ENCODE results near the gene ITM2C.

The ITM2C gene

GRCh38 chr2:230829959-230830358, 34.8 kb upstream of the ITM2C start:
- in situ Hi-C loops (cut with HindIII; ENCODE audit: low pct_unique_long_range_greater_than_20kb, low sequenced_read_pairs), result no loop called here
- TF ChIP-seq JUND (IDR thresholded peaks at IDR 0.05; ENCODE audit: low read depth), result no peak
- no peak for DNase-seq (ENCODE audit: low read depth in 1 of 2, low spot score in 1 of 2)

- in situ Hi-C loops (cut with HindIII; ENCODE audit: low pct_unique_long_range_greater_than_20kb, low sequenced_read_pairs), result no loop called here
- no peak for TF ChIP-seq JUND (IDR thresholded peaks at IDR 0.05; ENCODE audit: low read depth)
- no peak for DNase-seq (ENCODE audit: low read depth in 1 of 2, low spot score in 1 of 2)
These were observed 34.3 kb upstream of the ITM2C start for GRCh38 chr2:230830428-230830827.

- in situ Hi-C loops (cut with HindIII; ENCODE audit: low pct_unique_long_range_greater_than_20kb, low sequenced_read_pairs), result no loop called here
- no peak for DNase-seq (ENCODE audit: low read depth in 1 of 2, low spot score in 1 of 2)
- no peak for TF ChIP-seq JUND (IDR thresholded peaks at IDR 0.05; ENCODE audit: low read depth)
These were observed 24.4 kb upstream of the ITM2C start for GRCh38 chr2:230840301-230840700.

GRCh38 chr2:230842473-230842872, 22.3 kb upstream of the ITM2C start:
- TF ChIP-seq JUND (IDR thresholded peaks at IDR 0.05; ENCODE audit: low read depth), result no peak
- DNase-seq (ENCODE audit: low read depth in 1 of 2, low spot score in 1 of 2), result no peak
- in situ Hi-C loops (cut with HindIII; ENCODE audit: low pct_unique_long_range_greater_than_20kb, low sequenced_read_pairs), result no loop called here

- no peak for TF ChIP-seq JUND (IDR thresholded peaks at IDR 0.05; ENCODE audit: low read depth)
- in situ Hi-C loops (cut with HindIII; ENCODE audit: low pct_unique_long_range_greater_than_20kb, low sequenced_read_pairs), result no loop called here
- no peak for DNase-seq (ENCODE audit: low read depth in 1 of 2, low spot score in 1 of 2)
These were observed 21.6 kb upstream of the ITM2C start for GRCh38 chr2:230843132-230843531.

GRCh38 chr2:230846360-230846759, 18.4 kb upstream of the ITM2C start:
- no peak for TF ChIP-seq JUND (IDR thresholded peaks at IDR 0.05; ENCODE audit: low read depth)
- in situ Hi-C loops (cut with HindIII; ENCODE audit: low pct_unique_long_range_greater_than_20kb, low sequenced_read_pairs), result no loop called here
- no peak for DNase-seq (ENCODE audit: low read depth in 1 of 2, low spot score in 1 of 2)

GRCh38 chr2:230847883-230848388, 16.8 kb upstream of the ITM2C start:
- in situ Hi-C loops (cut with HindIII; ENCODE audit: low pct_unique_long_range_greater_than_20kb, low sequenced_read_pairs), result no loop called here
- TF ChIP-seq JUND (IDR thresholded peaks at IDR 0.05; ENCODE audit: low read depth), result no peak
- peak; percentile 52 to 68 for DNase-seq (ENCODE audit: low read depth in 1 of 2, low spot score in 1 of 2)

- in situ Hi-C loops (cut with HindIII; ENCODE audit: low pct_unique_long_range_greater_than_20kb, low sequenced_read_pairs), result no loop called here
- TF ChIP-seq JUND (IDR thresholded peaks at IDR 0.05; ENCODE audit: low read depth), result no peak
- peak; percentile 30 to 57 for DNase-seq (ENCODE audit: low read depth in 1 of 2, low spot score in 1 of 2)
These were observed 14.9 kb upstream of the ITM2C start for GRCh38 chr2:230849633-230850357.

GRCh38 chr2:230850358-230850658, 14.4 kb upstream of the ITM2C start:
- no peak for DNase-seq (ENCODE audit: low read depth in 1 of 2, low spot score in 1 of 2)
- in situ Hi-C loops (cut with HindIII; ENCODE audit: low pct_unique_long_range_greater_than_20kb, low sequenced_read_pairs), result no loop called here
- no peak for TF ChIP-seq JUND (IDR thresholded peaks at IDR 0.05; ENCODE audit: low read depth)

GRCh38 chr2:230852113-230852512, 12.6 kb upstream of the ITM2C start:
- DNase-seq (ENCODE audit: low read depth in 1 of 2, low spot score in 1 of 2), result no peak
- TF ChIP-seq JUND (IDR thresholded peaks at IDR 0.05; ENCODE audit: low read depth), result no peak
- in situ Hi-C loops (cut with HindIII; ENCODE audit: low pct_unique_long_range_greater_than_20kb, low sequenced_read_pairs), result no loop called here

- no peak for TF ChIP-seq JUND (IDR thresholded peaks at IDR 0.05; ENCODE audit: low read depth)
- DNase-seq (ENCODE audit: low read depth in 1 of 2, low spot score in 1 of 2), result no peak
- in situ Hi-C loops (cut with HindIII; ENCODE audit: low pct_unique_long_range_greater_than_20kb, low sequenced_read_pairs), result no loop called here
These were observed 3.0 kb upstream of the ITM2C start for GRCh38 chr2:230861552-230862255.

GRCh38 chr2:230862292-230862691, 2.5 kb upstream of the ITM2C start:
- in situ Hi-C loops (cut with HindIII; ENCODE audit: low pct_unique_long_range_greater_than_20kb, low sequenced_read_pairs), result no loop called here
- no peak for TF ChIP-seq JUND (IDR thresholded peaks at IDR 0.05; ENCODE audit: low read depth)
- DNase-seq (ENCODE audit: low read depth in 1 of 2, low spot score in 1 of 2), result no peak

GRCh38 chr2:230863031-230863430, 1.7 kb upstream of the ITM2C start:
- TF ChIP-seq JUND (IDR thresholded peaks at IDR 0.05; ENCODE audit: low read depth), result no peak
- in situ Hi-C loops (cut with HindIII; ENCODE audit: low pct_unique_long_range_greater_than_20kb, low sequenced_read_pairs), result no loop called here
- DNase-seq (ENCODE audit: low read depth in 1 of 2, low spot score in 1 of 2), result no peak

Measured in T47D (cell line).